SU-DHL-6 (cell line): ENCODE measurements around the gene ECSIT.

Experiments
- CTCF ChIP-seq: fragments of 200-600 bp; sonication (generic); IDR thresholded peaks from one replicate; pipeline ENCODE4 v1.5.1; 2017; ENCODE audit warnings: antibody characterized with exemption, mild to moderate bottlenecking, low read length, moderate library complexity; ENCODE audit not compliant: insufficient read depth, poor library complexity, severe bottlenecking
- EZH2phosphoT487 ChIP-seq: fragments of 200-600 bp; sonication (generic), shearing (Covaris generic); conservative IDR thresholded peaks from 2 replicates; pipeline ENCODE4 v1.6.1; 2018; ENCODE audit warnings: mild to moderate bottlenecking, antibody characterized with exemption, low read length, moderate library complexity, mixed read lengths

- no peak for TF ChIP-seq CTCF
- no peak for TF ChIP-seq EZH2phosphoT487
Observed at GRCh38 chr19:11552666-11553372, 23.9 kb upstream of the ECSIT start.
